HepG2 (cell line): ENCODE data around the gene C2orf42. TPM values are rescaled to one million over a fixed set of nuclear protein-coding genes. Genes with fewer than 3 reads are reported as not detected.

Source experiments
- BHLHE40 ChIP-seq: IDR thresholded peaks from 2 replicates; pipeline ENCODE4 v1.6.1; 2011; ENCODE audit warnings: low read length, improper control_type of control experiment
- CHD2 ChIP-seq: IDR thresholded peaks from 2 replicates; pipeline ENCODE4 v1.6.1; 2011; ENCODE audit warnings: low read depth, low read length, improper control_type of control experiment
- ERF ChIP-seq: IDR thresholded peaks from 2 replicates; pipeline ENCODE4 v1.6.1; 2018; ENCODE audit warnings: missing biosample characterization, missing genetic modification reagents
- HNRNPK ChIP-seq: fragments of 200-400 bp; formaldehyde crosslinking; IDR thresholded peaks from 2 replicates; pipeline ENCODE4 v1.6.1; 2018; ENCODE audit warnings: low read length, low read depth, moderate library complexity, mild to moderate bottlenecking; ENCODE audit not compliant: poor library complexity, severe bottlenecking
- SRSF1 ChIP-seq: fragments of 200-400 bp; formaldehyde crosslinking; optimal IDR thresholded peaks from 2 replicates; pipeline ENCODE3; 2017; ENCODE audit warnings: mild to moderate bottlenecking, low read depth, low read length, moderate library complexity
- SRSF4 ChIP-seq: fragments of 200-400 bp; formaldehyde crosslinking; IDR thresholded peaks from one replicate; pipeline ENCODE4 v1.6.1; 2018; ENCODE audit warnings: mild to moderate bottlenecking, low read depth, low read length, moderate library complexity; ENCODE audit not compliant: poor library complexity, severe bottlenecking
- TAF1 ChIP-seq: sonication (generic); formaldehyde crosslinking; IDR thresholded peaks from 2 replicates; pipeline ENCODE4 v1.4.0; 2020; ENCODE audit warnings: missing genetic modification reagents
- TARDBP ChIP-seq: sonication (generic); formaldehyde crosslinking; IDR thresholded peaks from 2 replicates; pipeline ENCODE4 v1.8.0; 2022; ENCODE audit warnings: mild to moderate bottlenecking, missing genetic modification reagents
- ZFP36 ChIP-seq: fragments of 150-350 bp; IDR thresholded peaks from 2 replicates; pipeline ENCODE4 v1.6.1; 2018; ENCODE audit warnings: borderline replicate concordance, low read length, low read depth; ENCODE audit not compliant: partially characterized antibody
- ZFYVE20 ChIP-seq: sonication (generic); formaldehyde crosslinking; IDR thresholded peaks from 2 replicates; pipeline ENCODE4 v1.8.0; 2023; ENCODE audit warnings: low read depth, mild to moderate bottlenecking, moderate library complexity, missing genetic modification reagents, borderline replicate concordance
- ZMYM2 ChIP-seq: sonication (generic); formaldehyde crosslinking; IDR thresholded peaks from 2 replicates; pipeline ENCODE4 v1.8.0; 2022; ENCODE audit warnings: mild to moderate bottlenecking, missing genetic modification reagents
- ZNF17 ChIP-seq: sonication (generic); formaldehyde crosslinking; IDR thresholded peaks from 2 replicates; pipeline ENCODE4 v1.5.0; 2020; ENCODE audit warnings: mild to moderate bottlenecking, missing genetic modification reagents
- ZNF644 ChIP-seq: IDR thresholded peaks from 2 replicates; pipeline ENCODE4 v1.6.1; 2016; ENCODE audit warnings: low read depth
- ZNF777 ChIP-seq: sonication (generic); formaldehyde crosslinking; IDR thresholded peaks from 2 replicates; pipeline ENCODE4 v1.4.0; 2020; ENCODE audit warnings: missing genetic modification reagents
- ZNF879 ChIP-seq: sonication (generic); formaldehyde crosslinking; IDR thresholded peaks from 2 replicates; pipeline ENCODE4 v1.8.1; 2023; ENCODE audit warnings: missing genetic modification reagents
- polyA plus RNA-seq, 8 experiments: library from polyadenylated mRNA; depleted of rRNA in 3 of 8; stranded (reverse) in 7 of 8; unstranded in 1 of 8; fragments of >200 nt; fragmentation: Illumina TruSeq in 4 of 8; extraction: Trizol in 4 of 8; gene quantifications; 2 replicates each; pipeline versions ENCODE4 v1.2.1 to v1.2.3, GENCODE V29; 2011 to 2016; ENCODE audit warnings: low read depth in 4 of 8, missing spikeins in 1 of 8, mixed read lengths in 1 of 8; ENCODE audit not compliant: insufficient read depth in 1 of 8
- total RNA-seq, 5 experiments: library from RNA; depleted of rRNA; stranded (reverse); fragments of >200 nt; fragmentation: Illumina TruSeq; extraction: Trizol; gene quantifications; 2 replicates each; pipeline ENCODE4 v1.2.3, GENCODE V29; 2016; ENCODE audit warnings: low read depth in 1 of 5
- TF ChIP-seq, protein P1 (sequence below): sonication (generic); formaldehyde crosslinking; IDR thresholded peaks from 2 replicates; pipeline ENCODE4 v1.4.0; 2020; ENCODE audit warnings: missing genetic modification reagents, borderline replicate concordance
- TF ChIP-seq, protein P2 (sequence below): sonication (generic); formaldehyde crosslinking; IDR thresholded peaks from 2 replicates; pipeline ENCODE4 v1.8.1; 2023; ENCODE audit warnings: missing genetic modification reagents, inconsistent platforms, borderline replicate concordance
- TF ChIP-seq, protein P3 (sequence below): sonication (generic); formaldehyde crosslinking; IDR thresholded peaks from 2 replicates; pipeline ENCODE4 v1.4.0; 2020; ENCODE audit warnings: missing genetic modification reagents
- TF ChIP-seq, protein P4 (sequence below): sonication (generic); formaldehyde crosslinking; conservative IDR thresholded peaks from 2 replicates; pipeline ENCODE4 v1.8.1; 2023; ENCODE audit warnings: missing genetic modification reagents
- TF ChIP-seq, protein P5 (sequence below): sonication (generic); formaldehyde crosslinking; IDR thresholded peaks from 2 replicates; pipeline ENCODE4 v1.4.0; 2020; ENCODE audit warnings: missing genetic modification reagents, borderline replicate concordance

Gene C2orf42
- total and polyA plus RNA-seq, 2 of the 13 experiments (the other 11 are each of a cell fraction or from before 2014, with no cell fraction given), result 9.3 to 9.9 TPM

DNA sequence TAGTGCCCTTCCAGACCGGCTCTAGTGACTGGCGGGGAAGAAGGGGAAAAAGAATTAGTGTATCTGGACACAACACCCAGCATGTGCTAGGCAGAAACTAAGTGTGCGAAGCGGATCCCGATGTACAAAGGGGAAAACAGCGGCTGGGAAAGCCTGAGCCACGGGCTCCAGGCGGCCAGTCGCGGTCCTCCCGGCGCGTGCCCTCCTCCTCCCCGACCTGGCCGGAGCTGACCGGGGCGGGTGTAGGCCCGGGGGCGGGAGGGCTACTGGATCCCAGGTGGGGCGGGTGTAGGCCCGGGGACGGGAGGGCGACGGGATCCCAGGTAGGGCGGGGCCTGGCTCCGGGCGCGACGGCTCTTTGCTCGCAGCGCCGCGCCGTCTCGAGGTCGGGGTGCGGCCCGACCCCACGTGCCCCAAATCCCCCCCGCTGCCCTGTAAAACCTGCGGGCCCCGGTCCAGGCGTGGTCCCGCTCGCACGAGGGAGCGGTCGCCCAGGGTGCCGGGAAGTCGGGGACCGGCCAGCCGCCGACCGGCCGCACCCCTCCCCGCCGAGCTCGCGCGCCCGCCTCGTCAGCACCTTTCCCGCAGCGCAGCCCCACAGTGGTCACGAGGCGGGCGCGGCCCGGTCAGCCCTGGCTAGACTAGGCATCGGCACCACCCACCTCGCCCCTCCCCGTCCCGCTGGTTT, 48.8 kb downstream of the C2orf42 start (continued):
- TF ChIP-seq ZNF777, result peak; percentile 92
- no peak for TF ChIP-seq ZNF644 (CRISPR knock-in tag)
- TF ChIP-seq, protein P1, sequence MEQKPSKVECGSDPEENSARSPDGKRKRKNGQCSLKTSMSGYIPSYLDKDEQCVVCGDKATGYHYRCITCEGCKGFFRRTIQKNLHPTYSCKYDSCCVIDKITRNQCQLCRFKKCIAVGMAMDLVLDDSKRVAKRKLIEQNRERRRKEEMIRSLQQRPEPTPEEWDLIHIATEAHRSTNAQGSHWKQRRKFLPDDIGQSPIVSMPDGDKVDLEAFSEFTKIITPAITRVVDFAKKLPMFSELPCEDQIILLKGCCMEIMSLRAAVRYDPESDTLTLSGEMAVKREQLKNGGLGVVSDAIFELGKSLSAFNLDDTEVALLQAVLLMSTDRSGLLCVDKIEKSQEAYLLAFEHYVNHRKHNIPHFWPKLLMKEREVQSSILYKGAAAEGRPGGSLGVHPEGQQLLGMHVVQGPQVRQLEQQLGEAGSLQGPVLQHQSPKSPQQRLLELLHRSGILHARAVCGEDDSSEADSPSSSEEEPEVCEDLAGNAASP (CRISPR knock-in tag), result peak; percentile 24; the same call in 1 of the 2 replicates
- no peak for TF ChIP-seq ZNF17 (CRISPR knock-in tag)
- TF ChIP-seq, protein P2, sequence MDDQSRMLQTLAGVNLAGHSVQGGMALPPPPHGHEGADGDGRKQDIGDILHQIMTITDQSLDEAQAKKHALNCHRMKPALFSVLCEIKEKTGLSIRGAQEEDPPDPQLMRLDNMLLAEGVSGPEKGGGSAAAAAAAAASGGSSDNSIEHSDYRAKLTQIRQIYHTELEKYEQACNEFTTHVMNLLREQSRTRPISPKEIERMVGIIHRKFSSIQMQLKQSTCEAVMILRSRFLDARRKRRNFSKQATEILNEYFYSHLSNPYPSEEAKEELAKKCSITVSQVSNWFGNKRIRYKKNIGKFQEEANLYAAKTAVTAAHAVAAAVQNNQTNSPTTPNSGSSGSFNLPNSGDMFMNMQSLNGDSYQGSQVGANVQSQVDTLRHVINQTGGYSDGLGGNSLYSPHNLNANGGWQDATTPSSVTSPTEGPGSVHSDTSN (CRISPR knock-in tag), result 0 out of 2 replicates have a peak, but pooled peaks have one; percentile 76
- no peak for TF ChIP-seq SRSF4
- TF ChIP-seq HNRNPK, result peak; percentile 100
- no peak for TF ChIP-seq ZNF879
- TF ChIP-seq CHD2, result no peak
- TF ChIP-seq, protein P3, sequence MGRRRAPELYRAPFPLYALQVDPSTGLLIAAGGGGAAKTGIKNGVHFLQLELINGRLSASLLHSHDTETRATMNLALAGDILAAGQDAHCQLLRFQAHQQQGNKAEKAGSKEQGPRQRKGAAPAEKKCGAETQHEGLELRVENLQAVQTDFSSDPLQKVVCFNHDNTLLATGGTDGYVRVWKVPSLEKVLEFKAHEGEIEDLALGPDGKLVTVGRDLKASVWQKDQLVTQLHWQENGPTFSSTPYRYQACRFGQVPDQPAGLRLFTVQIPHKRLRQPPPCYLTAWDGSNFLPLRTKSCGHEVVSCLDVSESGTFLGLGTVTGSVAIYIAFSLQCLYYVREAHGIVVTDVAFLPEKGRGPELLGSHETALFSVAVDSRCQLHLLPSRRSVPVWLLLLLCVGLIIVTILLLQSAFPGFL (CRISPR knock-in tag), result no peak
- TF ChIP-seq ERF (CRISPR knock-in tag), result no peak
- TF ChIP-seq TARDBP (CRISPR knock-in tag), result 0 out of 2 replicates have a peak, but pooled peaks have one; percentile 16
- TF ChIP-seq, protein P4, sequence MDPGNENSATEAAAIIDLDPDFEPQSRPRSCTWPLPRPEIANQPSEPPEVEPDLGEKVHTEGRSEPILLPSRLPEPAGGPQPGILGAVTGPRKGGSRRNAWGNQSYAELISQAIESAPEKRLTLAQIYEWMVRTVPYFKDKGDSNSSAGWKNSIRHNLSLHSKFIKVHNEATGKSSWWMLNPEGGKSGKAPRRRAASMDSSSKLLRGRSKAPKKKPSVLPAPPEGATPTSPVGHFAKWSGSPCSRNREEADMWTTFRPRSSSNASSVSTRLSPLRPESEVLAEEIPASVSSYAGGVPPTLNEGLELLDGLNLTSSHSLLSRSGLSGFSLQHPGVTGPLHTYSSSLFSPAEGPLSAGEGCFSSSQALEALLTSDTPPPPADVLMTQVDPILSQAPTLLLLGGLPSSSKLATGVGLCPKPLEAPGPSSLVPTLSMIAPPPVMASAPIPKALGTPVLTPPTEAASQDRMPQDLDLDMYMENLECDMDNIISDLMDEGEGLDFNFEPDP (CRISPR knock-in tag), result peak; percentile 96; the same call in 1 of the 2 replicates
- TF ChIP-seq BHLHE40, result no peak
- 0 out of 2 replicates have a peak, but pooled peaks have one; percentile 35 for TF ChIP-seq ZMYM2 (CRISPR knock-in tag)
- no peak for TF ChIP-seq ZFP36
- TF ChIP-seq ZFYVE20 (CRISPR knock-in tag), result peak; percentile 65; the same call in 1 of the 2 replicates
- TF ChIP-seq SRSF1, result no peak
- TF ChIP-seq, protein P5, sequence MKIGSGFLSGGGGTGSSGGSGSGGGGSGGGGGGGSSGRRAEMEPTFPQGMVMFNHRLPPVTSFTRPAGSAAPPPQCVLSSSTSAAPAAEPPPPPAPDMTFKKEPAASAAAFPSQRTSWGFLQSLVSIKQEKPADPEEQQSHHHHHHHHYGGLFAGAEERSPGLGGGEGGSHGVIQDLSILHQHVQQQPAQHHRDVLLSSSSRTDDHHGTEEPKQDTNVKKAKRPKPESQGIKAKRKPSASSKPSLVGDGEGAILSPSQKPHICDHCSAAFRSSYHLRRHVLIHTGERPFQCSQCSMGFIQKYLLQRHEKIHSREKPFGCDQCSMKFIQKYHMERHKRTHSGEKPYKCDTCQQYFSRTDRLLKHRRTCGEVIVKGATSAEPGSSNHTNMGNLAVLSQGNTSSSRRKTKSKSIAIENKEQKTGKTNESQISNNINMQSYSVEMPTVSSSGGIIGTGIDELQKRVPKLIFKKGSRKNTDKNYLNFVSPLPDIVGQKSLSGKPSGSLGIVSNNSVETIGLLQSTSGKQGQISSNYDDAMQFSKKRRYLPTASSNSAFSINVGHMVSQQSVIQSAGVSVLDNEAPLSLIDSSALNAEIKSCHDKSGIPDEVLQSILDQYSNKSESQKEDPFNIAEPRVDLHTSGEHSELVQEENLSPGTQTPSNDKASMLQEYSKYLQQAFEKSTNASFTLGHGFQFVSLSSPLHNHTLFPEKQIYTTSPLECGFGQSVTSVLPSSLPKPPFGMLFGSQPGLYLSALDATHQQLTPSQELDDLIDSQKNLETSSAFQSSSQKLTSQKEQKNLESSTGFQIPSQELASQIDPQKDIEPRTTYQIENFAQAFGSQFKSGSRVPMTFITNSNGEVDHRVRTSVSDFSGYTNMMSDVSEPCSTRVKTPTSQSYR (CRISPR knock-in tag), result no peak
- TF ChIP-seq TAF1, result peak; percentile 58
